MM.1S (cell line): ENCODE data around the gene UBE2E3.

Experiments
- EZH2 ChIP-seq: fragments of 300-600 bp; sonication (generic); optimal IDR thresholded peaks from 2 replicates; pipeline ENCODE3; 2017; ENCODE audit warnings: low read depth, mild to moderate bottlenecking, antibody characterized with exemption, low read length, mixed read lengths
- EZH2phosphoT487 ChIP-seq: fragments of 300-600 bp; sonication (generic); IDR thresholded peaks from 2 replicates; pipeline ENCODE4 v1.6.1; 2018; ENCODE audit warnings: antibody characterized with exemption, low read length
- TF ChIP-seq, protein P1 (sequence below): fragments of 300-600 bp; sonication (generic); IDR thresholded peaks from 2 replicates; pipeline ENCODE4 v1.5.1; 2016; ENCODE audit warnings: antibody characterized with exemption, low read length, mixed read lengths

DNA sequence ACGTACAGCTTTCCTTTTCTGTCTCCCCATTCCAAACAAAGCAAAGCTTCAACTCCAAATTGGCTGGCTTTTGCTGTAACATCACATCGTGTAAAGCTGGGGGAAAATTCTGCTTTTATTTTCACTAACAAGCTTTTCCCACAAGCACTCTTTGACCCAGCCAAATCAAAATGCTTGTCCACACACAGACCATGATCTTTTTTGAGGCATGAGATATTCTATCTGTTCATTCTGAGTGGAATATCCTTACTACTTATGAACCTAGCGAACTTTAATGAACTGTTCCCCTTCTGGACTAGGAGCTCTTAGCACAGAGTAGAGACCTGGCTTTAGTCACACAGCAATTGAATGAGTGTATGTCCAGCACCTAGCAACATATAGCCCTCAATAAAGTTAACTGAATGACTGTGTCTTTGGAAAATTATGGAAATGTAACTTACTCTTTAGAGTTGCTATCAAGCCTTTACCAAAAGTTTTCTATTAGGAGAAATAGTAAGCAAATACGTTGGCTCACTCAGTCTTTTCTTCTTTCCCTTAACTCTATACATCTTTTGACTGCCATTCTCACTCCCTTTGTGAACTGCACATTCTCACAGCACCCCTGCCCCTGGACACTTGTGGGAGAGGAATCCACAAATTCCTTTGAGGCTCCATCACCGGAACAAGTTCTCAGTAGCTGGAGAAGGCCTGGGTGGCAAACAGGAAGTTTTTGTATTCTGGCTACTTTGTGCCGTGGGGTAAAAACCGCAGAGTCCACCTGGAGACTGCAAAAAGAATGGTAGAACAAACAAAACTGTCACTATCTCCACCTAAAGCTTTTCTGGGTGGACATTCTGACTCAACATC is 1.3 kb upstream of the UBE2E3 start:
- no peak for TF ChIP-seq EZH2
- TF ChIP-seq, protein P1, sequence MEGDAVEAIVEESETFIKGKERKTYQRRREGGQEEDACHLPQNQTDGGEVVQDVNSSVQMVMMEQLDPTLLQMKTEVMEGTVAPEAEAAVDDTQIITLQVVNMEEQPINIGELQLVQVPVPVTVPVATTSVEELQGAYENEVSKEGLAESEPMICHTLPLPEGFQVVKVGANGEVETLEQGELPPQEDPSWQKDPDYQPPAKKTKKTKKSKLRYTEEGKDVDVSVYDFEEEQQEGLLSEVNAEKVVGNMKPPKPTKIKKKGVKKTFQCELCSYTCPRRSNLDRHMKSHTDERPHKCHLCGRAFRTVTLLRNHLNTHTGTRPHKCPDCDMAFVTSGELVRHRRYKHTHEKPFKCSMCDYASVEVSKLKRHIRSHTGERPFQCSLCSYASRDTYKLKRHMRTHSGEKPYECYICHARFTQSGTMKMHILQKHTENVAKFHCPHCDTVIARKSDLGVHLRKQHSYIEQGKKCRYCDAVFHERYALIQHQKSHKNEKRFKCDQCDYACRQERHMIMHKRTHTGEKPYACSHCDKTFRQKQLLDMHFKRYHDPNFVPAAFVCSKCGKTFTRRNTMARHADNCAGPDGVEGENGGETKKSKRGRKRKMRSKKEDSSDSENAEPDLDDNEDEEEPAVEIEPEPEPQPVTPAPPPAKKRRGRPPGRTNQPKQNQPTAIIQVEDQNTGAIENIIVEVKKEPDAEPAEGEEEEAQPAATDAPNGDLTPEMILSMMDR = no peak
- TF ChIP-seq EZH2phosphoT487 = no peak
